H1 (cell line): ENCODE results near the gene COL6A1. TPM values are rescaled to one million over a fixed set of nuclear protein-coding genes. Genes with fewer than 3 reads are reported as not detected.

Experiments
- SP4 ChIP-seq: IDR thresholded peaks from 2 replicates; pipeline ENCODE4 v1.6.1; 2012; ENCODE audit warnings: low read length, inconsistent platforms
- polyA plus RNA-seq, 7 experiments: library from polyadenylated mRNA; depleted of rRNA in 3 of 7; stranded (reverse) in 5 of 7; unstranded in 2 of 7; fragments of >200 nt in 5 of 7; fragments of 200-250 nt in 2 of 7; gene quantifications; 1 replicate in 5 of 7; 2 replicates in 1 of 7; 4 replicates in 1 of 7; pipeline versions ENCODE4 v1.2.1 to v1.2.3, GENCODE V29; 2011 to 2013; ENCODE audit warnings: missing spikeins in 2 of 7, mixed read lengths in 2 of 7
- total RNA-seq: library from RNA; stranded (reverse); fragmentation: NEBNext Ultra II Directional; extraction: Animal tissue kit (Norgen Biotek cat#: 25700); gene quantifications from 2 replicates; pipeline ENCODE4 v1.2.1, GENCODE V29; 2021
- TF ChIP-seq, protein P1 (sequence below): fragments of 300-600 bp; sonication (generic); IDR thresholded peaks from 2 replicates; pipeline ENCODE4 v1.7.1; 2012; ENCODE audit warnings: low read length, moderate library complexity, mild to moderate bottlenecking, inconsistent platforms; ENCODE audit not compliant: insufficient replicate concordance

Gene COL6A1
- total and polyA plus RNA-seq, 2 of the 8 experiments (the other 6 are each of a cell fraction or from before 2014, with no cell fraction given), result 100 to 115 TPM

DNA sequence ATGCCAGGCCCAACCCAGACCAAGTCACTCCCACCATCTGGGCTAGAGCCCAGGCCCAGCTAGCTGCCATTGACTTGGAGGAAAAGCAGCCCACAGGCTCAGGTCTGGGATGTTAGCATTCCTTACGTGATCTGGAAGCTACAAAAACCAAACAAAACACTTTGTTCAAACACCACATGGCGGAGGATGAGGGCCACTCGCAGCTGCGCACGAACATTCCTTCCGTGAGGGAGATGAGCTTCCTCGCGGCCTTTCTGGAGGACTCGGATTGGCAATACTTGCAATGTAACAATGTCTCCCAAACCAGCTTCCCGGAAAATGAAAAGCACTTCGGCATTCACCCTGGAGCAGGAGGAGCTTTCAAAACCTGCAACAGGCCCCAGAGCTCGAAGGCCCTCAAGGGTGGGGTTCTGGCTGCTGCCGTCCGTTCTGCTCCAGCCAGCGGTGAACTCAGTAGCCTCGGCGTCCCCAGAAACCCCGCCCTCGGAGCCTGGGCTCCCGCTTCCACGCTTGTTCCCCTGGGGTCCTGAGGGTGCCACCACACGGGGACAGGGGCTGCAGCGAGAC, 40.5 kb downstream of the COL6A1 start (continued):
- TF ChIP-seq, protein P1, sequence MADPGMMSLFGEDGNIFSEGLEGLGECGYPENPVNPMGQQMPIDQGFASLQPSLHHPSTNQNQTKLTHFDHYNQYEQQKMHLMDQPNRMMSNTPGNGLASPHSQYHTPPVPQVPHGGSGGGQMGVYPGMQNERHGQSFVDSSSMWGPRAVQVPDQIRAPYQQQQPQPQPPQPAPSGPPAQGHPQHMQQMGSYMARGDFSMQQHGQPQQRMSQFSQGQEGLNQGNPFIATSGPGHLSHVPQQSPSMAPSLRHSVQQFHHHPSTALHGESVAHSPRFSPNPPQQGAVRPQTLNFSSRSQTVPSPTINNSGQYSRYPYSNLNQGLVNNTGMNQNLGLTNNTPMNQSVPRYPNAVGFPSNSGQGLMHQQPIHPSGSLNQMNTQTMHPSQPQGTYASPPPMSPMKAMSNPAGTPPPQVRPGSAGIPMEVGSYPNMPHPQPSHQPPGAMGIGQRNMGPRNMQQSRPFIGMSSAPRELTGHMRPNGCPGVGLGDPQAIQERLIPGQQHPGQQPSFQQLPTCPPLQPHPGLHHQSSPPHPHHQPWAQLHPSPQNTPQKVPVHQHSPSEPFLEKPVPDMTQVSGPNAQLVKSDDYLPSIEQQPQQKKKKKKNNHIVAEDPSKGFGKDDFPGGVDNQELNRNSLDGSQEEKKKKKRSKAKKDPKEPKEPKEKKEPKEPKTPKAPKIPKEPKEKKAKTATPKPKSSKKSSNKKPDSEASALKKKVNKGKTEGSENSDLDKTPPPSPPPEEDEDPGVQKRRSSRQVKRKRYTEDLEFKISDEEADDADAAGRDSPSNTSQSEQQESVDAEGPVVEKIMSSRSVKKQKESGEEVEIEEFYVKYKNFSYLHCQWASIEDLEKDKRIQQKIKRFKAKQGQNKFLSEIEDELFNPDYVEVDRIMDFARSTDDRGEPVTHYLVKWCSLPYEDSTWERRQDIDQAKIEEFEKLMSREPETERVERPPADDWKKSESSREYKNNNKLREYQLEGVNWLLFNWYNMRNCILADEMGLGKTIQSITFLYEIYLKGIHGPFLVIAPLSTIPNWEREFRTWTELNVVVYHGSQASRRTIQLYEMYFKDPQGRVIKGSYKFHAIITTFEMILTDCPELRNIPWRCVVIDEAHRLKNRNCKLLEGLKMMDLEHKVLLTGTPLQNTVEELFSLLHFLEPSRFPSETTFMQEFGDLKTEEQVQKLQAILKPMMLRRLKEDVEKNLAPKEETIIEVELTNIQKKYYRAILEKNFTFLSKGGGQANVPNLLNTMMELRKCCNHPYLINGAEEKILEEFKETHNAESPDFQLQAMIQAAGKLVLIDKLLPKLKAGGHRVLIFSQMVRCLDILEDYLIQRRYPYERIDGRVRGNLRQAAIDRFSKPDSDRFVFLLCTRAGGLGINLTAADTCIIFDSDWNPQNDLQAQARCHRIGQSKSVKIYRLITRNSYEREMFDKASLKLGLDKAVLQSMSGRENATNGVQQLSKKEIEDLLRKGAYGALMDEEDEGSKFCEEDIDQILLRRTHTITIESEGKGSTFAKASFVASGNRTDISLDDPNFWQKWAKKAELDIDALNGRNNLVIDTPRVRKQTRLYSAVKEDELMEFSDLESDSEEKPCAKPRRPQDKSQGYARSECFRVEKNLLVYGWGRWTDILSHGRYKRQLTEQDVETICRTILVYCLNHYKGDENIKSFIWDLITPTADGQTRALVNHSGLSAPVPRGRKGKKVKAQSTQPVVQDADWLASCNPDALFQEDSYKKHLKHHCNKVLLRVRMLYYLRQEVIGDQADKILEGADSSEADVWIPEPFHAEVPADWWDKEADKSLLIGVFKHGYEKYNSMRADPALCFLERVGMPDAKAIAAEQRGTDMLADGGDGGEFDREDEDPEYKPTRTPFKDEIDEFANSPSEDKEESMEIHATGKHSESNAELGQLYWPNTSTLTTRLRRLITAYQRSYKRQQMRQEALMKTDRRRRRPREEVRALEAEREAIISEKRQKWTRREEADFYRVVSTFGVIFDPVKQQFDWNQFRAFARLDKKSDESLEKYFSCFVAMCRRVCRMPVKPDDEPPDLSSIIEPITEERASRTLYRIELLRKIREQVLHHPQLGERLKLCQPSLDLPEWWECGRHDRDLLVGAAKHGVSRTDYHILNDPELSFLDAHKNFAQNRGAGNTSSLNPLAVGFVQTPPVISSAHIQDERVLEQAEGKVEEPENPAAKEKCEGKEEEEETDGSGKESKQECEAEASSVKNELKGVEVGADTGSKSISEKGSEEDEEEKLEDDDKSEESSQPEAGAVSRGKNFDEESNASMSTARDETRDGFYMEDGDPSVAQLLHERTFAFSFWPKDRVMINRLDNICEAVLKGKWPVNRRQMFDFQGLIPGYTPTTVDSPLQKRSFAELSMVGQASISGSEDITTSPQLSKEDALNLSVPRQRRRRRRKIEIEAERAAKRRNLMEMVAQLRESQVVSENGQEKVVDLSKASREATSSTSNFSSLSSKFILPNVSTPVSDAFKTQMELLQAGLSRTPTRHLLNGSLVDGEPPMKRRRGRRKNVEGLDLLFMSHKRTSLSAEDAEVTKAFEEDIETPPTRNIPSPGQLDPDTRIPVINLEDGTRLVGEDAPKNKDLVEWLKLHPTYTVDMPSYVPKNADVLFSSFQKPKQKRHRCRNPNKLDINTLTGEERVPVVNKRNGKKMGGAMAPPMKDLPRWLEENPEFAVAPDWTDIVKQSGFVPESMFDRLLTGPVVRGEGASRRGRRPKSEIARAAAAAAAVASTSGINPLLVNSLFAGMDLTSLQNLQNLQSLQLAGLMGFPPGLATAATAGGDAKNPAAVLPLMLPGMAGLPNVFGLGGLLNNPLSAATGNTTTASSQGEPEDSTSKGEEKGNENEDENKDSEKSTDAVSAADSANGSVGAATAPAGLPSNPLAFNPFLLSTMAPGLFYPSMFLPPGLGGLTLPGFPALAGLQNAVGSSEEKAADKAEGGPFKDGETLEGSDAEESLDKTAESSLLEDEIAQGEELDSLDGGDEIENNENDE, result no peak
- no peak for TF ChIP-seq SP4
